GM13976 (cell line): Measurements from ENCODE around the gene ETS2.

Source experiments
- DNase-seq: peaks from one replicate; pipeline ENCODE4 v3.0.0; 2012; ENCODE audit warnings: low spot score
- in situ Hi-C: fragments of 300-500 bp; cut with MboI; formaldehyde crosslinking; loops from one replicate; pipeline ENCODE4 v1.12.0; 2022; ENCODE audit warnings: low sequenced_read_pairs, mixed read lengths, inconsistent platforms; ENCODE audit not compliant: unreplicated experiment
- TF ChIP-seq, protein P1 (sequence below): IDR thresholded peaks from 2 replicates; pipeline ENCODE4 v1.5.1; 2012; ENCODE audit warnings: borderline replicate concordance, mild to moderate bottlenecking; ENCODE audit not compliant: insufficient read depth; ENCODE audit errors: extremely low read depth, missing control alignments, control extremely low read depth

Gene ETS2

GRCh38 chr21:38798481-38798882, 7.2 kb upstream of the ETS2 start:
- in situ Hi-C loops = no loop called here
- TF ChIP-seq, protein P1, sequence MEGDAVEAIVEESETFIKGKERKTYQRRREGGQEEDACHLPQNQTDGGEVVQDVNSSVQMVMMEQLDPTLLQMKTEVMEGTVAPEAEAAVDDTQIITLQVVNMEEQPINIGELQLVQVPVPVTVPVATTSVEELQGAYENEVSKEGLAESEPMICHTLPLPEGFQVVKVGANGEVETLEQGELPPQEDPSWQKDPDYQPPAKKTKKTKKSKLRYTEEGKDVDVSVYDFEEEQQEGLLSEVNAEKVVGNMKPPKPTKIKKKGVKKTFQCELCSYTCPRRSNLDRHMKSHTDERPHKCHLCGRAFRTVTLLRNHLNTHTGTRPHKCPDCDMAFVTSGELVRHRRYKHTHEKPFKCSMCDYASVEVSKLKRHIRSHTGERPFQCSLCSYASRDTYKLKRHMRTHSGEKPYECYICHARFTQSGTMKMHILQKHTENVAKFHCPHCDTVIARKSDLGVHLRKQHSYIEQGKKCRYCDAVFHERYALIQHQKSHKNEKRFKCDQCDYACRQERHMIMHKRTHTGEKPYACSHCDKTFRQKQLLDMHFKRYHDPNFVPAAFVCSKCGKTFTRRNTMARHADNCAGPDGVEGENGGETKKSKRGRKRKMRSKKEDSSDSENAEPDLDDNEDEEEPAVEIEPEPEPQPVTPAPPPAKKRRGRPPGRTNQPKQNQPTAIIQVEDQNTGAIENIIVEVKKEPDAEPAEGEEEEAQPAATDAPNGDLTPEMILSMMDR = no peak

DNA sequence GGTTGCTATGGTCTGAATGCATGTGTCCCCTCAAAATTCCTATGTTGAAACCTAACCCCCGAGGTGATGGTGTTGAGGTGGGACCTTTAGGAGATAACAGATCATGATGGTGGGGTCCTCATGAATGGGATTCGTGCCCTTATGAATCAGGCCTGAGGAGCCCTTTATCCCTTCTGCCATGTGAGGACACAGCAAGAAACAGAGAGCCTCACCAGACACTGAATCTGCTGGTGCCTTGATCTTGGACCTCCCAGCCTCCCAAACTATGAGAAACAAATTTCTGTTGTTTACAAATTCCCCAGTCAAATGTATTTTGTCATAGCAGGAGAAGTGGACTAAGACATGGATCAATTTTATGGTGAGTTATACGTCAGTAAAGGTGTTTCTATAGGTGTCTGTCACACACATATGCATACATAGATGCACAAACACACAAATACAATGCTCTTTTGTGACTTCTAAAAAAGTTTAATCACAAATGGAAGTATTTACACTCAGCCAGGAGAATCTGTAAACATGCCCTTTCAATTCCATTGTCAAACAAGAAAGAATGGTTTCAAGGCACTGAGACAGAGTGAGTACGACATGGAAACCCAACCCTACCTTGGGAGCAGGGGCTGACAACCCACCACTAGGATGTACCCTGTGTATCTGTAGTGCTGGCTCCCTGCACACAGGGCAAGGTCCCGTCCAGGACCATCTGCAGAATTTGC, 5.5 kb upstream of the ETS2 start:
- in situ Hi-C loops = no loop called here
- DNase-seq = no peak
- TF ChIP-seq, protein P1 = no peak

More at GRCh38 chr21:38798481-38798882, 7.2 kb upstream of the ETS2 start:
- no peak for DNase-seq

DNA sequence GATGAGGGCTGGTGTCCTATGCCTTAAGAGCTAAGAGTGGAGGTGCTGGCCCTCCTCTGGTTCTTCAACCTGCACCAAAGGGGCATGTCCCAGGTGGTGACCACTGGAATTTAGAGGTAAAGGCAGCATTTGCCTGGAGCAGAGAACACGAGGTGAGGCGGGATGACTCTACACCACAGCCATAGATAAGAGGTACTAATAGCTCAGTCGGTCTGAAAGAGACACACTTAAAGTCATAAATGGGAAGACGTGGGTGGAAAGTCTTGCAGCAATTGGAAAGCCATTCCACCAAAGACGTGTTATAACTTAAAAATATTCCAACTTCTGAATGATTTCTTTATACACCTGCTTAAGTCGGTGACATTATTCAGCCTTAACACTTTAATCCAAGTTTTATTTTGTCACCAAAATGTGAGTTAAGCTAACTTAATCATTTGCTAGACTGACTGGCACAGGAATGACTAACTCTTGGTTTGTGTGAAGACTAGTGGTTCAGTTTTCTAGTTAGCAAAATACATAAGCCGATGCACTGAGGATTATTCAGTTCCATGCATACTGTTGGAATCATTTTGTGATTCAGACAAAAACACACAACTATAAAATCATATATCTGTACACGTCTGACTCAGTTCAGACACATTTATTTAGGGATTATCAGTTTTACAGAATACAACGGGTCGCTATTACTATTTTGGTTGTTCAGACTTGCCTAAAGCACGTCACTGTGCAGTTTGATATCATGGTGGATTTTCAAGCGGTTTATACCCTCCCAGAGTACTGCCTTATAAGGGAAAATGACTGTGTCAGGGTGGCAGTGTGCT, 4.6 kb upstream of the ETS2 start:
- TF ChIP-seq, protein P1 = no peak

DNA sequence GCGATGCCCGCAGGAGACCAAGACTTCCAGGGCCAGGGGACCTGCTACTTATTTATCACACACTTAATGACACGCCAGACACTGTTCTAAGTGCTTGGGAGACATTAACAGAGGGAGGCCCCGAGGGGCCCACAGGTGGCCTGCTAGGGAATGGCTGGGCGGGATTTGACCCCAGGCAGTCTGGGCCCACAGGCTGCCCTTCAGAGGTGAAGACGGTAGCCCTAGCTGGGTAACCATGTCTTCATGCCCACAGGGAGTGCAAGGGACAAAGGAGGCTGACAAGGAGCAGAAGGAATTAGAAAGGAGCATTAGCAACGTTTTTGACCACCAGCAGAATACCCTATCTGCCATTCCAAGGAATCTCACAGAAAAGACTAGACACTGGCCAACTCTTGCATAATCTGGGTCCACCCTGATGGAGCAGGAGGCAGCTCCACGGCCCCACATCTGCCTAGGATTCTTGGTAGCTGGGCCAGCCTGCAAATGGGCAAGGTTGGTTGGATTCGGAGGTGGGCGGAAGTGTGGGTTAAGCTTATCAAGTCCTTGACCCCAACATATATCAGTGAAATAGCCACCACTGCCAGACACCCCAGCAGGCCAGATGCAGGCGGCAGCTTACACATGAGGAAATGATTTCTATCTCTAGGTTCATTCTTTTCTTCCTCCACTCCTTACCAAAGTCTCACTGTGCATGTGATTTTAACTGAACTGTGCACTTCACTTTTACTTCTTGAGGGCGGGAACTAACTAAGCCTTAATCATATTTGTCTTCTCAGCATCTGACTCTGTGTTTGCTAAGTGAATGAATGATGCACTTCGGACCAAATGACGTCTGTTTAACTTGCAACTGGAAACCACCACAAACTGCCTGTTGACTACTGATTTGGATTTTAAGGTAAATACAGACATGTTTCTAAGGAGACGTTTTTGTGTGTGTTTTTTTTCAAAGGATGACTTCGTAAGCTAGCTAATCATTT, 3.4 kb upstream of the ETS2 start:
- TF ChIP-seq, protein P1 = no peak
- in situ Hi-C loops = no loop called here
- DNase-seq = no peak

More for the DNA sequence above, 4.6 kb upstream of the ETS2 start:
- in situ Hi-C loops = no loop called here
- DNase-seq = no peak

- TF ChIP-seq, protein P1 = no peak
- in situ Hi-C loops = no loop called here
Observed at GRCh38 chr21:38803075-38803660, 2.6 kb upstream of the ETS2 start.

More at GRCh38 chr21:38803075-38803660, 2.6 kb upstream of the ETS2 start:
- DNase-seq = no peak
